ENCODE results near the gene ADIPOQ. TPM values are rescaled to one million over a fixed set of nuclear protein-coding genes. Genes with fewer than 3 reads are reported as not detected.
A peak's percentile ranks its signal among the peaks of the same experiment; 100 is the strongest.

The ADIPOQ gene
- total and polyA plus RNA-seq, 2 of the 13 experiments (the other 11 are each of a cell fraction or from before 2014, with no cell fraction given), result not detected

GRCh38 chr3:186806089-186807055 is 36.1 kb upstream of the ADIPOQ start, which contains the start of gene RFC4 (continued):
- TF ChIP-seq PRDM10 (CRISPR knock-in tag; IDR thresholded peaks at IDR 0.05; ENCODE audit: low read depth) (0 out of 2 replicates have a peak, but pooled peaks have one; percentile 35), ZNF543 (CRISPR knock-in tag; IDR thresholded peaks at IDR 0.05) (no peak), RFXAP (CRISPR knock-in tag; IDR thresholded peaks at IDR 0.05; ENCODE audit: borderline replicate concordance) (0 out of 2 replicates have a peak, but pooled peaks have one; percentile 26), ZNF557 (CRISPR knock-in tag; IDR thresholded peaks at IDR 0.05) (no peak), EZH2 (conservative IDR thresholded peaks at IDR 0.05; ENCODE audit: low read depth, low read length) (no peak), ARNT2 (CRISPR knock-in tag; IDR thresholded peaks at IDR 0.05; ENCODE audit: low read depth) (peak; percentile 95), SRY (CRISPR knock-in tag; IDR thresholded peaks at IDR 0.05) (no peak; the same call in 1 of the 2 replicates), KDM2A (CRISPR knock-in tag; IDR thresholded peaks at IDR 0.05; ENCODE audit: borderline replicate concordance, low read depth) (peak; percentile 98), FOXC1 (CRISPR knock-in tag; IDR thresholded peaks at IDR 0.05; ENCODE audit: borderline replicate concordance) (peak; percentile 93), PAF1 (CRISPR knock-in tag; IDR thresholded peaks at IDR 0.05) (no peak), ZFAT (CRISPR knock-in tag; conservative IDR thresholded peaks at IDR 0.05) (no peak; the same call in 1 of the 2 replicates), NFYB (CRISPR knock-in tag; IDR thresholded peaks at IDR 0.05) (no peak; the same call in 1 of the 2 replicates), ZNF230 (CRISPR knock-in tag; IDR thresholded peaks at IDR 0.05) (peak; percentile 66), RBAK (CRISPR knock-in tag; IDR thresholded peaks at IDR 0.05) (no peak), ATF1 (CRISPR knock-in tag; IDR thresholded peaks at IDR 0.05) (peak; percentile 95), ZFP1 (CRISPR knock-in tag; IDR thresholded peaks at IDR 0.05) (no peak), NFRKB (IDR thresholded peaks at IDR 0.05) (no peak), NFE2L2 (IDR thresholded peaks at IDR 0.05; ENCODE audit: low read length) (no peak), ZNF337 (CRISPR knock-in tag; IDR thresholded peaks at IDR 0.05; ENCODE audit: borderline replicate concordance, low read depth) (no peak), ZBTB38 (CRISPR knock-in tag; IDR thresholded peaks at IDR 0.05) (peak; percentile 58; the same call in 1 of the 2 replicates), ZNF704 (CRISPR knock-in tag; IDR thresholded peaks at IDR 0.05; ENCODE audit: borderline replicate concordance) (peak; percentile 79; the same call in 1 of the 2 replicates), ZNF484 (CRISPR knock-in tag; IDR thresholded peaks at IDR 0.05; ENCODE audit: borderline replicate concordance, low read depth) (no peak), MAF1 (CRISPR knock-in tag; IDR thresholded peaks at IDR 0.05; ENCODE audit: borderline replicate concordance) (no peak), SCMH1 (CRISPR knock-in tag; IDR thresholded peaks at IDR 0.05; ENCODE audit: borderline replicate concordance) (no peak), NCOA1 (CRISPR knock-in tag; IDR thresholded peaks at IDR 0.05) (no peak; the same call in 1 of the 2 replicates)
- TF ChIP-seq, protein P1, sequence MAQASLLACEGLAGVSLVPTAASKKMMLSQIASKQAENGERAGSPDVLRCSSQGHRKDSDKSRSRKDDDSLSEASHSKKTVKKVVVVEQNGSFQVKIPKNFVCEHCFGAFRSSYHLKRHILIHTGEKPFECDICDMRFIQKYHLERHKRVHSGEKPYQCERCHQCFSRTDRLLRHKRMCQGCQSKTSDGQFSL (CRISPR knock-in tag; IDR thresholded peaks at IDR 0.05), result no peak
